ENCODE results near the gene GALNT5.
"Not testable (repeated sequence)": the region's sequence is repeated elsewhere in the genome, so short reads cannot be mapped to it uniquely, and the experiment has no call there.

The GALNT5 gene

DNA sequence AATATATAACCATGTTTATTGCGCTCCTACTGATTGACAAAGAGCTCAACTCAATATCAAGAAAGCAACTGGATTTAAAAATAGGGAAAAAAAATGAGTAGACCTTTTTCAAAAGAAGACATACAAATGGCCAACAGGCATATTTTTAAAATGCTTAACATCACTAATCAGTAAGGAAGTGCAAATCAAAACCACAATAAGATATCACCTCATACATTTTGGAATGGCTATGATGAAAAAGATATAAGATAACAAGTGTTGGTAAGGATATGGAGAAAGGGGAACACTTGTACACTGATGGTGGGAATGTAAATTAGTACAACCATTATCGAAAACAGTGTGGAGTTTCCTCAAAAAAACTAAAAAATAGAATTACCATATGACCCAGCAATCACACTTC lies 5.6 kb upstream of the GALNT5 start:
- no peak for DNase-seq (ENCODE audit: low read depth)

DNA sequence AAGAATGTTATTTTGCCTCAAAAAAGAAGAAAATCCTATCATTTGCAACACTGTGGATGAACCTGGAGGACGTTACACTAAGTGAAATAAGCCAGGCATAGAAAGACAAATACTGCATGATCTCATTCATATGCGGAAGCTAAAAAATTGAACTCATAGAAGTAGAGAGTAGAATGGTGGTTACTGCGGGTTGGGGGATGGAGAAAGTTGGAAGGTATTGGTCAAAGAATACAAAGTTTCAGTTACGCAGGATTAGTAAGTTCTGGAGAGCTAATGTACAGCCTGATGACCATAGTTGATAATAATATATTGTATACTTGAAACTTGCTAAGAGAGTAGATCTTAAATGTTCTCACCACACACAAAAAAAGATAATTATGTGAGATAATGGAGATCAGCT lies 5.0 kb upstream of the GALNT5 start:
- DNase-seq (ENCODE audit: low read depth) = no peak

DNA sequence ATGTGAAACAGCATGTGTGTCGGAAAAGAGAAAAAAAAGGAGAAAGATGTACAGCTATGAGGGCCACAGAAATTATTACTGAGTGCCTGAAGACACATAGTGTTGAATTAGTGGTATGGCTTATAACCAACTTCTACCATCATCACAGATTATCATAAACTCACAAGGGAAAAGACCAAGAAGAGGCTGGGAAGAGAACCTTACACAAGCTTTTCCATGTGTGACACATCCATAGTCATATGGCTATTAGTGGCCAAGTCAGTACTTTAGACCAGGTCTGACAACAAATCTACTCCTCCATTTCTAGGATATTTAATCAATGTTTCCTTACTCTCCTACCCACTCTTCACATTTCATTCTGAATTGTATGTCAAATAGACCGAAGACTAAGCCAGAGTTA lies 3.5 kb upstream of the GALNT5 start:
- DNase-seq (ENCODE audit: low read depth) = no peak

DNA sequence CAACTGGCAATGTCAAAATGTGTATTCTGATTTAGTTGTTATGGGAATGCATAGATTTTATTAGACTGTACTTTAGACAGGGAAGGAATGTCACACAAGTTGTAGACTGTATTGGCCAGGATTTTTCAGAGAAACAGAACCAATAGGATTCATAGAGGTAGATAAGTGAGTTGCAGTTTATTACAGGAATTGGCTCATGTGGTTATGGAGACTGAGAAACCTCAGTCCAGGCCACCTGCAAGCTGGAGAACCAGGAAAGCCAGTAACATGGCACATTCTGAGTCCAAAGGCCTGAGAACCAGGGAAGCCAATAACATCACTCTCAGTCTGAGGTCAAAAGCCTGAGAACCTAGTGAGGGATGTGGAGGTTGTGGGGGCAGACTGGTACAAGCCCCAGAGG lies 1.8 kb upstream of the GALNT5 start:
- no peak for DNase-seq (ENCODE audit: low read depth)

DNA sequence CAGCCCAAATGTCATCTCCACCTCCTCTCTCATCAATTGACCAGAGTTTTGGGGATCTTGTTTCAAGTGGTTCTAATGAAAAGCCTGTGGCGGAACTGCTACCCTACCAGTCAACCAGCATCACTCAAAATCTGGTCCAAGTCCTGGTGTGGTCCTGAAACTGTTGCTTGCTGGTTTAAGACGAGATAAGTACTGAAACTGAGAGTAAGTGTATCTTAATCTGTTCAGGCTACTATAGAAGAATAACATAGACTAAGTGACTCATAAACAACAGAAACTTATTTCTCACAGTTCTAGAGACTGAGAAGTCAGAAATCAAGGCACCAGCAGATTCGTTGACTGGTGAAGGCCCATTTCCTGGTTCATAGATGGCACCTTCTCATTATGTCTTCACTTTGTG lies 879 bp upstream of the GALNT5 start:
- DNase-seq (ENCODE audit: low read depth) = no peak

DNA sequence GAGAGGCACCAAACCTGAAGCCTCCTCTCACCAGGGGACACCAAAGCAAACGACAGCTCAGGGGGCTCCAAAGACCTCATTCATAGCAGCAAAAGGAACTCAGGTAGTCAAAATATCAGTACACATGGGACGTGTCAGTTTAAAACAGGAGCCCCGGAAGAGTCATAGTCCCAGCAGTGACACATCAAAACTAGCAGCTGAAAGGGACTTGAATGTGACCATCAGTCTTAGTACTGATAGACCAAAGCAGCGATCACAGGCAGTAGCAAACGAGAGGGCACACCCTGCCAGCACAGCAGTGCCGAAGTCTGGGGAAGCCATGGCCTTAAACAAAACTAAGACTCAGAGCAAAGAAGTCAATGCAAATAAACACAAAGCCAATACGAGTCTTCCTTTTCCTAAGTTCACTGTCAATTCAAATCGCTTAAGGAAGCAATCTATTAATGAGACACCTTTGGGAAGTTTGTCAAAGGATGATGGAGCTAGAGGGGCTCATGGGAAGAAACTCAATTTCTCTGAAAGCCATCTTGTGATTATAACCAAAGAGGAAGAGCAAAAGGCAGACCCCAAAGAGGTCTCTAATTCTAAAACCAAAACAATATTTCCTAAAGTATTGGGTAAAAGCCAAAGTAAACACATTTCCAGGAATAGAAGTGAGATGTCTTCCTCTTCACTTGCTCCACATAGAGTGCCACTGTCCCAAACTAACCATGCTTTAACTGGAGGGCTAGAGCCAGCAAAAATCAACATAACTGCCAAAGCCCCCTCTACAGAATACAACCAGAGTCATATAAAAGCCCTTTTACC lies 1.2 kb downstream of the GALNT5 start:
- DNase-seq (ENCODE audit: low read depth) = no peak

DNA sequence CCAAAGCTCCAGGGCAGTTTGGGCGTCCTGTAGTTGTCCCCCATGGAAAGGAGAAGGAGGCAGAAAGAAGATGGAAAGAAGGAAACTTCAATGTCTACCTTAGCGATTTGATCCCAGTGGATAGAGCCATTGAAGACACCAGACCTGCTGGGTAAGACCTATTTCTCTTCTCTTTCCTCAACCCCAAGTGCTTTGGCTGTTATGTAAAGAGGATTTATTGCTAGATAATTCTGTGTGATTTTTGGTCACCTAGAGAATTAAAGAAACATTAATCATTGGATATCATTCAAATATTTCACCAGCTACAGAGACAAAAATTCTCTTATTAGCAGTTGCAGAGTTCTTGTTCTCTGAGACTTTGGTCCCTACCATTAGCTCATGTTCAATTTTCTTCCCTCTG lies 1.9 kb downstream of the GALNT5 start:
- DNase-seq (ENCODE audit: low read depth) = no peak

DNA sequence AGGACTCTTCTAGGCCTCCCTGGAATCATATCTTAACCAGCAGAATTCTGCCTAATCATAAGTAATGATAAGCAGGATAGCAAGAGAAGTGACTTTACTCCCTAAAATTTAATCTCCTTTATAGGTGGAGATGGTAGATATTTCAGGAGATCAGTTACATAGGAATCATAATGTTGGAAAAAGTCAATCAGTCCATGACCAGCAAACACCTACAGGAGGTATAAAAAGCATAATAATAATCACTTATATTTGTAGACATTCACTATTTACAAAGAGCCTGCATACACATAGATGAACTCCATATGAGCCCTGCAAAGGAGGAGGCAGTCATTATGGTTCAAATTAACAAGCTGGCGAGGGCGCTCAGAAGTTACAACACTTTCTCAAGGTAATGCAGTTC lies 2.5 kb downstream of the GALNT5 start:
- no peak for DNase-seq (ENCODE audit: low read depth)

DNA sequence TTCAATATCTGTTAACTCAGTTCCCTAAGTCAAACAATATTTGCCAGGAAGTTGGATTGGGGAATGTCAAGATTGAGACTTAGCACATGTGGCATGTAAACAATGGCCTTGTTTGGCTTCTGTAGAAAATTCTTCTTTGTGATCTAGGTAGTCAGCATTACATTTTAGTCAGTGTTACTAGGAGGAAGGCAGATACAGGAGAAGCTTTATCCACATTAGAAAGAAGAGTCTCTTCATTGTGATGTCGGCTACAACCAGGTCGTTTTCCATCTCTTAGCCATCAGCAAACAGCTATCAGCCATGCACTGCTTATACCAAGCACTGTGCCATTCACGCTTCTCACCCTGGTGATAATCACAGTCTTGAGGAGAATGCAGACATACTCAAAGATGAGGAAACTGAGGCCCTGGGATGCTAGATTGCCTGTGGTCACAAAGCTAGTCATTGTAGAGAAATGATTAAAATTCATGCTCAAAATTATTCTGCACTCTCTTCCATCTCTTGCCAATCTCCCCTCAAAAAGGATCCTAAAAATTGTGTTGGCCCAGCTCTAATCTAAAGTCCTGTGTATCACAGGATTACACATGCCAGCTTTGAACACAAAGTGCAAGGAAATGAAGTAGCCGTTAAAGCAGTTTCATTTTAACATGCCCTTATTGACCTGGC lies 3.2 kb downstream of the GALNT5 start:
- DNase-seq (ENCODE audit: low read depth) = no peak

DNA sequence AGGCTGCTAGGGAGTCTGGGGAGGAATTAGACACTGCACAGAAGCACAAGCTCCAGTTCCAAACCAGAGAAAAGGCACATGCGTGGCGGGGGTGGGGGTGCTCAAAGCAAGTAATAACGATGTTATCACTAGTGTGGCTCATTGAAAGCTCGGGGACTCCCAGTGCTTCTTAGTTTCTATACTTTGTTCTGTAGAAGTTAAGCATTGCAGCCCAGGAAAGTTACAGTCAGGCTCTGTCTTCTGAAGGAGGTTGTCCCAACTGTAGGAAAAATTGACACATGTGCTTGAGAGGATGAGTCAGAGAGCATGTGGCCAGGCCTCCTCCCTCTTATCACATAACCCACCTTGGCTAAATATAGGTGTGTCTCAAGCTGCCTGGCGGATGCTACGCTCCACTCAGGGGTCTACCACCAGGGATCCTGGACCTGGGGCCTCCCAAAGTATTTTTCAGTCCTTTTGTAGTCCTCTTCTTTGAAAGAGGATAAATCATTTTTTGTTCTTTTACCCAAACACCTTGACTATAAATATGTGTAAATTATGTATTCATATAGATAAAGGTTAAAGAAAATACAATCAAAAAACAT lies 3.8 kb downstream of the GALNT5 start:
- no peak for DNase-seq (ENCODE audit: low read depth)

DNA sequence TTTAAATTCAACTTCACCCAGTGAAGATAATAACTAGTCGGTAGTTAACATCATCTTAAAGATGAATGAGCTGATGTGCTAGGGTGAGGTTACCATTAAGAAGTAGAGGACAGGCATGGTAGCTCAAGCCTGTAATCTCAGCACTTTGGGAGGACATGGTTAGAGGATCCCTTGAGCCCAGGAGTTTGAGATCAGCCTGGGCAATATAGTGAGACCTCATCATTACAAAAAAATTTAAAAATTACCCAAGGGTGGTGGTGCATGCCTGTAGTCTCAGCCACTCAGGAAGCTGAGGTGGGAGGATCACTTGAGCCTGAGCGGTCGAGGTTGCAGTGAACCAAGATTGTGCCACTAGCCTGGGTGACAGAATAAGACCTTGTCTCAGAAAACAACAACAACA lies 4.7 kb downstream of the GALNT5 start:
- no peak for DNase-seq (ENCODE audit: low read depth)

DNA sequence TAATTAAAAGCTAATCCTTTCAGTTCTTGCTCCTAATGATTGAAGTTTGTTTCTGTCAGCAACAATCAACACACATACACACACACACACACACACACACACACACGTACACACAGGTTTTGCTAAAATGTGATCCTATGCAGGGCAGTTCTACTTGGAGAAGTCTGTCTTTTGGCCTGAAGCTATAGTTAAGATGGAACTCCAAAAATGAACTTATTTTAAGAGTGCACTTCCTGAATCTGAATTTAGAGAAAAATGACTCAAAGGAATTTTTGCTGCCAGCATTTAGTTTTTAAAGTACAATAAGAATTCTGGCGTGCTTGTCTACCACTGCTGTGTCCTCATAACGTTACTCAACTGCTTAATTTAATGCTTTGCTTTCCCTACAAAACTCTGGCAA lies 6.6 kb downstream of the GALNT5 start:
- DNase-seq (ENCODE audit: low read depth) = no peak

DNA sequence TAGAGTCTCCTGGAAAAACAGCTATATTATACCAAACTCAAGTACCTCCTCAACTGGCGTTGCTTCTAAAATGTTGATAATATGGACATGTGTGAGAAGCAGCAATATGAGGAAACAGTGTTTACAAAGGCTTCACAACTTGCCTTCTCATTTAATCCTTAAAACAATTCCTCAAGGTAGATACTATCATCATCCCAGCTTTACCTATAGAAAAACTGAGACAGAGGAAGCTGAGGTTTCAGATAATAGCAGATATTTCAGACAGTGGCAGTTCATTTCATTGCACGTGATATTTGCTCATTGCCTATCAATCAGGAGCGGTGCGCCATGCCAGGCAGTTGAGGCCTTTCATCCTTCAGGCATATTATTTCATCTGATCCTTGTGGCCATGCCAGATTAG lies 8.3 kb downstream of the GALNT5 start:
- DNase-seq (ENCODE audit: low read depth) = no peak

DNA sequence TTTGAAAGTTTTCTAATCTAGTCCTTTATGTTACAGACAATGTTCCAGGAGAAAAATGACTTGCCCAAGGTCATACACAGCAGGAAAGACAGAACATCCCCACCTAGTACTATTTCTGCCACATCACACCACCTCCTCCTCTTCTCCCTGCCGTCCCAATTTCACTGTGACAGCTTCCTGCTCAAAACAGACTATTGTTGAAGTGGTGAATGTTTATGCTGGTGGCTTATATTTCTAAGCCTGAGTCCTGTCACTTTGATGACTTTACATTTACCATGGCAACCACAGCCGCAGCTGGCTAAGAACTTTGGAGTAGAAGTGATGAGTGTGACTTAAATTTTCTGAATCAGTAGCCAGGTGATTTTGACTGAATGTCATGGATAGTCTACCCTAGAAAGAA lies 10.0 kb downstream of the GALNT5 start:
- no peak for DNase-seq (ENCODE audit: low read depth)

DNA sequence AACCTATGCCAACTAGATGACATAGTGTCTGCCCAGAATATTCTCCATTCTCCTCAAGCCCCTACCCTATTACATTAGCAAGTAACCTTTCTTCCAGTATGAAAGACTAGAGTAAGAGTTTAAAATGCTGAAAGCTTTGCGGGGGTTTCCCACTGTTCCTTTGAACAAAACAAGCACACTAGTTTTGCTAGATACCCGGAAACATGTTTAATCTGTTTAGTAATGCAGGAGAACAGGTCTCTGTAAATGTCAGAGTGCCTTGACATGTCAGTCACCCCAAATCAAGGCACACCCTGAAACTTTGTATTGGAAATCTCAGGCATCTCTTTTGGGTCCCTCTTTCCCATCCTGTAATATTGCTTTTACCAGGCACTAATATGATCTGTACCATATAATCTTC lies 11.6 kb downstream of the GALNT5 start:
- DNase-seq (ENCODE audit: low read depth) = no peak

DNA sequence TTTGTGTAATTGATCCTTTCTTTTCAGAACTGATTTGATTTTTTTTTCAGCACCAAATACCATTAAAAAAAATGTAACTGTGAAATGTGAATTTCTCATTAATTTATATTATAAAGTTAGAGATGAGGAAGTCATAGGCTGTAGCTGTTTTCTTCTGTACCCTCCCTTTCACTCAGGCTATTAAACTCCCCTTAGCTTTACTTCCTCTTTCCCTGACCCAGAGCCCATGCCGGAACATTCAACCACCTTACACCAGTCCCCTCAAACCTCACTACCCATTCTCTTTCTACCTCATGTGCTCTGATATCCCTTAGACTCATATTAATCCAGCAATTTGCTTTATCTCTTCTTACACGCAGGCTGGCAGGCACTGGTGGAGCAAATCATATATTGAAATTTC lies 12.4 kb downstream of the GALNT5 start:
- DNase-seq (ENCODE audit: low read depth) = no peak

DNA sequence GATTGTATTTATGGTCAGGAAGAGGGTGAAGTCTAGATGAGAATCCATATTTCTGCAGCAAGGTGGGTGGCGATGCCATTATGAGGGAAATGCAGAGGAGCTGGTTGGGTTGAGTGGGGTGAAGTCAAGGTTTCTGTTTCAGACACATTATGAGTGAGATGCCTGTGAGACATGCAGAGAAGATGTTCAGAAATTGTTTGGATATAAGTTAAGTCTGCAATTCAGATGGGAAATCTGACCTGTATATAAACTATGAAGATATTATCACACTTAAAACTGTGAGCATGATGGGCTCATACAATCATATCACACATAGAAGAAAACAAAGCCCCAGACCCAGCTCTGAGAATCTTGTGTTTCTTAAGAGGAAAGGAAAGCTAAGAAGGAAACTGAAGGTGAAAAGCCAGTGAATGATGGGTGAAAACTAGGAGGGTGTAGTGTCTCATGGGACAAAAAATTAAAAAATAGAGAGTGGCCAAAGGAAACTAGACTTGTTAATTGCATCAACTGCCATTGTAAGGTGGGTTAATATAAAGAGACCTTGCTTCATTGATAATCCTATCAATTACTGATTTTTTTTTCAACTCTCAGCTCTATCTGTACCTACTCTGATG lies 14.2 kb downstream of the GALNT5 start:
- DNase-seq (ENCODE audit: low read depth) = no peak

DNA sequence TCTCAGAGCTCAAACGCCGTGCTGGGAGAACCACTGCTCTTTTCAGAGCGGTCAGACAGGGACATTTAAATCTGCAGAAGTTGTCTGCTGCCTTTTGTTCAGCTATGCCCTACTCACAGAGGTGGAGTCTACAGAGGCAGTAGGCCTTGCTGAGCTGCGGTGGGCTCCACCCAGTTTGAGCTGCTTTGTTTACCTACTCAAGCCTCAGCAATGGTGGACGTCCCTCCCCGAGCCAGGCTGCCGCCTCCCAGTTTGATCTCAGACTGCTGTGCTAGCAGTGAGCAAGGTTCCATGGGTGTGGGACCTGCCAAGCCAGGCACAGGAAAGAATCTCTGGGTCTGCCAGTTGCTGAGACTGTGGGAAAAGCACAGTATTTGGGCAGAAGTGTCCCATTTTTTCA lies 21.8 kb downstream of the GALNT5 start:
- DNase-seq (ENCODE audit: low read depth) = not testable (repeated sequence)

DNA sequence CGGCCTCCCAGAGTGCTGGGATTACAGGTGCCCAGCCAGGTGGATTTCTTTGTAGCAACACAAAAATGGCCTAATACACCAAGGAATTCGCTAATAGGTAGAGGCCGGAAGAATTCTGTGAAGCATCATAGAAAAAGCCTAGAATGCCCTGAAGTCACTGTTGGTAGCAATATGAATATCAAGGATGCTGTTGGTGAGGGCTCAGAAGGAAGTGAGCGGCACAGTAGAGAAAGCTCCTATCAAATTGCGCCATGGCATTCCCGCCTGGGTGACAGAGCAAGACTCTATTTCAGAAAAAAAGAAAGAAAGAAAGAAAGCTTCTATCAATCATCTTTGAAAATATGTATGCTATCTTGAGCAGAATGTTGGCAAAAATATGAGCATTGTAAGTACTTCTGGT lies 23.8 kb downstream of the GALNT5 start:
- DNase-seq (ENCODE audit: low read depth) = no peak

DNA sequence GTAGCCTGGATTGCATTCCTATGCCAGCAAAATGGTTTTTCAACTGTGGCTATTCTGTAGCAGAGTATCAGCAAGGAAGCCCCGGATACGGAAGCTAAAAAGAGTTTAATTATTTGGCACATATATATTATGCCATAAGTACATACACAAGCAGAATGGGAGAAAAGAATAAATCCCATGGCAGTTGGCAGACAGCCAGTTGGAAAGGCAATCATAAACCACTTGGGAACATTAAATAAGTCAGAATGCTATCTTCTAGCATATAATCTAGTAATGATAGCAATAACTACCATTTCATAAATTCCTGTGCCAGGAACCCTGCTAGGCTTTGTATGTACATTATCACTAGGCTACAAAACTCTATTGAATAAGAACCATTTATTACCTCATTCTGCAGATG lies 26.0 kb downstream of the GALNT5 start:
- no peak for DNase-seq (ENCODE audit: low read depth)

DNA sequence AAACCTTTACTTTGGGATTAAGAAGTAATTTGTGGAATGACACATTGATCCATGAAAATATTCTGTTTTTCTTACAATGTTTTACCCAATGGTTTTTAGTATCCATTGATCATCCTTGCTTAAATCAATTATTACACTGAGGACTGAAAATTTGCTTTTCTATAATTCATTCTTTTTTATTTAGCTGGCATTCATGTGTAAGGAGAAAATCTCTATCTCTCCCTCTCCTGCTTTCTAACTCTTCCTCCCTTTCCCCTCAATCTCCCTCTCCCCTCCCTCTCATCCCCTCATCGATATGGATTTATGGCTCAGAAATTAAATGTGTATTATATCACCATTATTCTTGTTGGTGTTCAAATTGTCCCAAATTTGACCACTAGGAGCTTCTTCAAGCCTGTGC lies 29.7 kb downstream of the GALNT5 start:
- DNase-seq (ENCODE audit: low read depth) = no peak

DNA sequence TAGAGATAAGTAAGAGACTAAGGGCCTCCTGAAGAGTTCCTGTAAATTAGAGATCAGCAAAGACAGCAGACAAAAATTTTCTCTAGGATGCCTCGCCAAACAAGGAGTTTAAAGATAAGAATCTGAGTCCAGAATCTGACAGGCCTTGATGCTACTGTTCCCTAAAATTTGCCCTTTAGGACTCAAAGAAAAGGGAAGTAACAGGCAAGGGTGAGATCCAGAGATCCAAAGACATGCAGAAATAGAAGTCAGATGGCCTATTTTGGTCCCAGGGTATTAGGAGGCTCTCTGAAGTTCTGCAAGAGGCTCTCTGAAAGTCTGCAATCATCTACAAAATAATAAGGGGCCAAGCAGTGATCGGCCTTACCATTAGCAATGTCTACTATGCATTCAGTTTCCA lies 33.0 kb downstream of the GALNT5 start:
- no peak for DNase-seq (ENCODE audit: low read depth)

DNA sequence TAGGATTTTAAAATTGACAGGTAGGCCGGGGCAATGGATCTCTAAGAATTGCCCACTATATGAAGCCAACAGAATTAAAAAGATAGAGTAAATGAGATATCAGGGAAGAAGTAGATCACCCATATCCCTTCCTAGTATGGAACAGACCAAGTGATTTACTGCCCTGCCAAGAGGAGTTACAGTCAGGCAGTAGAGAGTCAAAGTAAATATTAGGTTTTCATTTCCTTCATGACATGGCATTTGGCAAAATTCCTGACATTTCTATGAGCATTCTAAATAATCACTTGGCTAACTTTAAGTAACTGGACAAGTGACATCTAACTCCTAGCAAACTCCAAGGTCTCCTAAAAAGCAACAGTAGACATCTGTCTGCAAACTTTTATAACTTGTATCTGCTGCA lies 33.5 kb downstream of the GALNT5 start:
- no peak for DNase-seq (ENCODE audit: low read depth)

Measured in activated T-cell treated with anti-CD3 and anti-CD28 coated beads for 1 hour (primary cell).